Aorta (tissue), 5 donors: ENCODE data around the gene PALLD. TPM values are rescaled to one million over a fixed set of nuclear protein-coding genes. Genes with fewer than 3 reads are reported as not detected.
"Not testable (repeated sequence)": the region's sequence is repeated elsewhere in the genome, so short reads cannot be mapped to it uniquely, and the experiment has no call there.

Source experiments
- ATAC-seq: fragments of 200-7000 bp; cut with Tn5 transposase; one replicate; pipeline ENCODE4 v1.9.1; 2022; ENCODE audit warnings: moderate library complexity; ENCODE audit not compliant: low FRiP score
- DNase-seq, 2 donors: peaks; one replicate each; pipeline ENCODE4 v3.0.0-alpha.2; 2020
- H3K27ac ChIP-seq, 2 donors: one replicate each; pipeline ENCODE4 v1.5.1; 2013; ENCODE audit warnings: low read length in 2 of 2, mild to moderate bottlenecking in 2 of 2, moderate library complexity in 2 of 2, control low read depth in 1 of 2, inconsistent platforms in 1 of 2, low read depth in 1 of 2
- H3K27me3 ChIP-seq, 2 donors: one replicate each; pipeline ENCODE4 v1.6.1; 2013; ENCODE audit warnings: control low read depth in 1 of 2, low read length in 1 of 2, mild to moderate bottlenecking in 1 of 2, moderate library complexity in 1 of 2; ENCODE audit not compliant: insufficient read depth in 2 of 2, control insufficient read depth in 1 of 2
- H3K36me3 ChIP-seq, 2 donors: one replicate each; pipeline ENCODE4 v1.6.1; 2013; ENCODE audit warnings: control low read depth in 1 of 2, low read length in 1 of 2, mild to moderate bottlenecking in 1 of 2; ENCODE audit not compliant: insufficient read depth in 2 of 2, control insufficient read depth in 1 of 2
- H3K4me1 ChIP-seq, 2 donors: one replicate each; pipeline ENCODE4 v1.6.1; 2013; ENCODE audit warnings: low read length in 2 of 2, control low read depth in 1 of 2, mild to moderate bottlenecking in 1 of 2, moderate library complexity in 1 of 2; ENCODE audit not compliant: insufficient read depth in 2 of 2, control insufficient read depth in 1 of 2
- H3K4me3 ChIP-seq, 2 donors: one replicate each; pipeline ENCODE4 v1.5.1; 2013; ENCODE audit warnings: low read length in 2 of 2, control low read depth in 1 of 2, mild to moderate bottlenecking in 1 of 2
- H3K9me3 ChIP-seq: one replicate; pipeline ENCODE4 v1.6.1; 2013; ENCODE audit warnings: mild to moderate bottlenecking, low read length; ENCODE audit not compliant: control insufficient read depth
- WGBS, 2 donors: extraction: QIAGEN DNeasy Blood & Tissue Kit; methylation state at CpG; one replicate each; pipeline ENCODE4 v1.1.7; 2013; 5-methylcytosine and 5-hydroxymethylcytosine counted together
- intact Hi-C, 2 donors: fragments of 100-400 bp; cut with DNase I; formaldehyde crosslinking; loops; one replicate each; pipeline versions ENCODE4 v1.14.2 to v1.15.0; 2022
- polyA plus RNA-seq, 2 donors: library from polyadenylated mRNA; stranded (reverse); fragments of 200-250 nt; gene quantifications; one replicate each; pipeline ENCODE4 v1.2.3, GENCODE V29; 2013
- total RNA-seq, 2 donors: library from RNA; stranded (reverse); fragmentation: NEBNext Ultra II Directional; extraction: Animal tissue kit (Norgen Biotek cat#: 25700); gene quantifications; one replicate each; pipeline ENCODE4 v1.2.1, GENCODE V29; 2021
- donor health status: healthy with polysubstance abuse.
- donor health status: Bipolar disorder and iron deficiency.
- donor health status: DM: no; HTN: no; CAD: no.
- donor health status: DM: no; HTN: no; CAD: no.
- donor health status: DM: yes; HTN: yes; CAD: no.

The PALLD gene
- total and polyA plus RNA-seq, 4 donors, result 253 to 626 (median 464) TPM

DNA sequence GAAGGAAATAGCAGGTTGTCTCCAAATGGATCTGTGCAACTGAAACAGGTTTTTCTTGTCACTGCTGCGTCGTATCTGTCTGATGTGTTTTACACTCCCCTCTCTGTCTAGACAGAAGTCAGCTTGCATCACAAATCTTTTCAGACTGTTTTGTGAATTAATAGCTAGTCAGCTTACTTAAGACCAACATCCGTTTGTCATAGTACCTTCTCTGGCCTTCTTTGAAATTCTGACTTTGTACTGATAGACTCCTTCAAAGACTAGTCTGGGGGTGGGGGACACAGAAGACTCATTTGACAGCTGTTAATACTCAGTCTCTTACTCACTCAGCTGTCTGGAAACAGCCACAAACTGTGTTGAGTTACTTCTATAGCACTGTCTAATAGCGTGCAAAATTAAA, 197.8 kb downstream of the PALLD start:
- WGBS, 2 donors, result 76 to 77% methylated on average over 4 of the region's 4 CpGs
- Histone ChIP-seq H3K36me3 (no peaks in the 10 kb centered on the region), H3K4me3 (no peak overlapping the region), H3K9me3 (no peaks in the 10 kb centered on the region), H3K27ac (no peak overlapping the region), H3K27me3 (no peaks in the 10 kb centered on the region), H3K4me1 (no peaks in the 10 kb centered on the region)
- intact Hi-C loops, result loop anchor here (5.0 to 10.0 kb wide), 2 partner anchors 60 to 107 kb away; no protein-coding TSS in a partner anchor
- DNase-seq (no peak), ATAC-seq (no peak)

DNA sequence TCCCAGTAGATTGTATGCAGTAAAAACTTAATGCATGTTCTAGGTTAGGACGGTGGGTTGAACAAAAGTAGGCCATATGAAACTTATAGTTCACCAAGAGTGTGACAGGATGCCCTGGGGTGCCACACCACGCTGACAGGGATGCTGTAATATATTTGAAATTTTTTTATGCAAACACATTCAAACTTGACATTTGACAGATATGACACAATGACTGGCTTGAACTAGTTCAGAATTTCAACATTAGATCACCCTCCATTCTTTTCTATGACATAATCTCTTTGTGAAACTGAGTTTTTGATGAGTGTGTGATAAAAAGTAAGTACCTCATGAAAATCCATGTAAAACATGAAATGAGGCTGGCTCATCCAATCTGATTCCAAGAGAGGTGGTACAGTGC, 198.4 kb downstream of the PALLD start:
- WGBS, 2 donors, result 57 to 64% methylated on average over 2 of the region's 2 CpGs
- no peaks in the 10 kb centered on the region for H3K27me3 ChIP-seq
- H3K36me3 ChIP-seq, result no peaks in the 10 kb centered on the region

DNA sequence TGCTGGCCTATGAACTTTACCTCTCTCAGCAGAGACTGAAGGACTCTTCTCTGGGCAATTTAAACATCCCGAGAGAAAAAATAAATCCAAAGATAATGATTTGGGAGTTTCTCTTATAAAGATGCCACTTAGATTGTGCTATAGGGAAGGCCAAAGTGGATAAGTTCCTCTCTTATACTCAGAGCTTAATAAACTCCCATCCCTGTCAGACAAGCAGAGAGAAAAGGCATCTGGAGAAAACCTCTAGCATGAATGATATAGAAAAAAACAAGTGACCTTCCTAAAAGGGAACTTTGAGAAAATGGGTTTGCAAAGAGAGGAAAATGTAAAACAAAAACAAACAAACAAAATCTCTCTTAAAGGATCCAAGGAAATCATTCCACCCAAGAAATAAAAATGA, 199.4 kb downstream of the PALLD start:
- Histone ChIP-seq H3K27ac (no peak overlapping the region), H3K36me3 (no peaks in the 10 kb centered on the region), H3K9me3 (no peaks in the 10 kb centered on the region), H3K27me3 (no peaks in the 10 kb centered on the region), H3K4me3 (no peak overlapping the region), H3K4me1 (no peaks in the 10 kb centered on the region)
- 89 to 91% methylated on average over 1 of the region's 1 CpG for WGBS, 2 donors
- DNase-seq (no peak), ATAC-seq (no peak)
- intact Hi-C loops, result loop anchor here in 1 of 2 donors (10.0 kb wide), 1 partner anchor 61 kb away; no protein-coding TSS in a partner anchor

More for the DNA sequence above, 198.4 kb downstream of the PALLD start:
- Histone ChIP-seq H3K4me3 (no peak overlapping the region), H3K9me3 (no peaks in the 10 kb centered on the region), H3K27ac (no peak overlapping the region), H3K4me1 (no peaks in the 10 kb centered on the region)
- DNase-seq, result no peak
- ATAC-seq, result no peak
- intact Hi-C loops, result loop anchor here in 1 of 2 donors (10.0 kb wide), 1 partner anchor 60 kb away; no protein-coding TSS in a partner anchor

DNA sequence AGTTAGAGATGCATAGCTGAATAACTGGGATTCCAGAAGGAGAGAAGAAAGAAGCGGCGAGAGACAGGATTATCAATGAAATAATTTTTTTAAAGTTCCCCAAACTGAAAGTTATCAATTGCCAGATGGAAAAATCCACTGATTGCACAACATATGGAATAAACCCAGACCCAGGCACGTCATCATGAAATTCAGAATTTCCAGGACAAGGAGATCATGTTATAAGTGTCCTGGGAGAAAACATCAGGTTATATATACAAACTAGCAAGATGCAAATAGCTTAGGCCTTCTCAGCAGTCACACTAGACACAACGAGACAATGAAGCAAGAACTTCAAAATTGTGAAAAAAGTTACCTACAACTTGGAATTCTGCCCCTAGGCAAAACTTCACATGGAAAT, 200.0 kb downstream of the PALLD start:
- Histone ChIP-seq H3K36me3 (no peaks in the 10 kb centered on the region), H3K4me1 (no peaks in the 10 kb centered on the region), H3K27ac (no peak overlapping the region), H3K4me3 (no peak overlapping the region), H3K27me3 (no peaks in the 10 kb centered on the region), H3K9me3 (no peaks in the 10 kb centered on the region)
- intact Hi-C loops, result loop anchor here in 1 of 2 donors (10.0 kb wide), 1 partner anchor 62 kb away; no protein-coding TSS in a partner anchor
- no peak for ATAC-seq
- 95 to 96% methylated on average over 4 of the region's 4 CpGs for WGBS, 2 donors
- no peak for DNase-seq

DNA sequence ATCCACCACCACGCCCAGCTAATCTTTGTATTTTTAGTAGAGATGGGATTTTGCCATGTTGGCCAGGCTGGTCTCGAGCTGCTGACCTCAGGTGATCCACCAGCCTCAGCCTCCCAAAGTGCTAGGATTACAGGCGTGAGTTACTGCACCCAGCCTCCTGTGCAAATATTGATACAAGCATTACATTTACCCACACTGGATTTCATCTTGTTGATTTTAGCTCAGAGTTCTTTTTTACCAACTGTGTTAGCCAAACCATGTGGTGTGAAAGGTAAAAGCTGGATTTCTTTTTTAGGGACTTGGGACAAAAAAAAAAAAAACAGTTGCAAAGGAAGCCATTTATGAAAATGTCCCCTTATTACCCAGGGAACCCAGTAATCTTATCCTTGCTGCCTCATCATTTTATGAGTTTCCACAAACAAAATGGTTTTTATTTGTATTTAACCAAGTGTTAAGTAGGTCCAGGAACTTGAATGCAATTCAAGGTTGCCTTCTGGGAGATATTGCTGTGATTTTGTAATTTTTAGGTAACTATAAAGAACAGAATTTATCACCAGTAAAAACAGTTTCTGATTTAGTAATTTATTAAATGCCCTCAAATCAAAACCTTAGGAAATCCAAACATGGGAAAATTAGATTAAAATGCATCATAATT, 202.5 kb downstream of the PALLD start:
- intact Hi-C loops, result loop anchor here in 1 of 2 donors (10.0 kb wide), 1 partner anchor 65 kb away; no protein-coding TSS in a partner anchor
- no peaks in the 10 kb centered on the region for H3K4me1 ChIP-seq
- no peaks in the 10 kb centered on the region for H3K9me3 ChIP-seq
- H3K4me3 ChIP-seq, result no peak overlapping the region
- no peaks in the 10 kb centered on the region for H3K36me3 ChIP-seq
- no peaks in the 10 kb centered on the region for H3K27me3 ChIP-seq
- ATAC-seq, result no peak
- 14 to 15% methylated on average over 3 of the region's 3 CpGs for whole genome bisulfite sequencing, 2 donors
- no peak for DNase-seq
- no peak overlapping the region for H3K27ac ChIP-seq

DNA sequence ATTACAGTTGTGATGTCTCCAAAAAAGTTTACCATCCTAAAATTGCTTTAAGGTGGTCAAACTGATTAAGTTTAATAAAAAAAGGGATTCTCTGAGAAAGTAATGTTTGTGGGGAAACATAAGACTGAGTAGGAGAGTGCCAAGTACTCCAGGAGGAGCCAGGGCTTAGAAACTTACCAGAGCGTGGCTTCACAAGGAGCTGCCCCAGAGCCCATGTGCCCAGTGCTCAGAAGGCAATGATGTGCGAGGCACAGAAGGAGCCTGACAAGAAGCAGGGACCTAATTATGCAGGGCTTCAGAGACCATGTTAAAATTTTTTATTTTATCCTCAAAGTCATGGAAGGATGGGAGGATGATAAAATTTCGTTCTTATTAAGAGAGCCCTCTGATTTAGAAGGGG, 204.2 kb downstream of the PALLD start:
- H3K27ac ChIP-seq, result no peak overlapping the region
- no peaks in the 10 kb centered on the region for H3K4me1 ChIP-seq
- no peaks in the 10 kb centered on the region for H3K9me3 ChIP-seq
- no peak for ATAC-seq
- 87 to 92% methylated on average over 3 of the region's 3 CpGs for WGBS, 2 donors
- no peak for DNase-seq
- no peaks in the 10 kb centered on the region for H3K27me3 ChIP-seq
- H3K4me3 ChIP-seq, result no peak overlapping the region
- H3K36me3 ChIP-seq, result no peaks in the 10 kb centered on the region
- intact Hi-C loops, result loop anchor here (10.0 kb wide), 2 partner anchors 186 to 784 kb away; no protein-coding TSS in a partner anchor

DNA sequence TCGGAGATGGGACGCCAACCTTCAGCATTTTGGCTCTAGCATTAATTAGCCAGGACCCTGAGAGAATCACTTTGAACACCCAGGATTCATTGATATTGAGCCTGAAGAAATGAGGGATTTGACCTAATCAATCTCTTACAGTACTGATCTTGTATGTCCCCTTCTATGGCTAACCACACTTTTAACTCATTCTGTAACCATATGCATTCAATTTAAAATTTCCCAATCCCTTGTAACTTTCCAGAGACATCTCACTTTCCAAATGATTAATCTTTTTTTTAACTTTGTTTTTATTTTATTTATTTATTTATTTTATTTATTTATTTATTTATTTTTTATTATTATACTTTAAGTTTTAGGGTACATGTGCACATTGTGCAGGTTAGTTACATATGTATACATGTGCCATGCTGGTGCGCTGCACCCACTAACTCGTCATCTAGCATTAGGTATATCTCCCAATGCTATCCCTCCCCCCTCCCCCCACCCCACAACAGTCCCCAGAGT, 205.8 kb downstream of the PALLD start:
- not testable (repeated sequence) for H3K9me3 ChIP-seq, H3K27ac ChIP-seq, H3K4me3 ChIP-seq, H3K4me1 ChIP-seq, DNase-seq, H3K36me3 ChIP-seq, ATAC-seq, H3K27me3 ChIP-seq
- intact Hi-C loops, result loop anchor here (10.0 kb wide), 2 partner anchors 188 to 782 kb away; no protein-coding TSS in a partner anchor
- 97 to 100% methylated on average over 2 of the region's 4 CpGs for WGBS, 2 donors

DNA sequence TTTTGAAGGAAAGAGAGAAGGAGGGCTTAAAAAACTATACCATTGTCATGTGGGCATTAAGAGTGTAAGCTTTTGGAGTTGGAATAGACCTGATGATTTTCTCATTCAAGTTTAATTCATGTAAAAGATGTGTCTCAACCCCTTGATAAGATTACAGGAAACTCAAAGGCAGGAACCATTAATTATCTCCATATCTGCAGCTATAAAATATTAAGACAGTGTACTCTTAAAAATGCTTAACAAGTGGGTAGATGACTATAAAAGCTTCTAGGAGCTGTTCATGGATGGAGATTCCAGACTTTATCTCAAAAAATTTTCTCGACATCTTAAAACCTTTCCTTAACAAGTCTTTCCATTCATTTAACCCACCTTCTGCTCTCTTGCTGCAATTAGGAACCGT, 208.3 kb downstream of the PALLD start:
- H3K4me3 ChIP-seq, result no peak overlapping the region

DNA sequence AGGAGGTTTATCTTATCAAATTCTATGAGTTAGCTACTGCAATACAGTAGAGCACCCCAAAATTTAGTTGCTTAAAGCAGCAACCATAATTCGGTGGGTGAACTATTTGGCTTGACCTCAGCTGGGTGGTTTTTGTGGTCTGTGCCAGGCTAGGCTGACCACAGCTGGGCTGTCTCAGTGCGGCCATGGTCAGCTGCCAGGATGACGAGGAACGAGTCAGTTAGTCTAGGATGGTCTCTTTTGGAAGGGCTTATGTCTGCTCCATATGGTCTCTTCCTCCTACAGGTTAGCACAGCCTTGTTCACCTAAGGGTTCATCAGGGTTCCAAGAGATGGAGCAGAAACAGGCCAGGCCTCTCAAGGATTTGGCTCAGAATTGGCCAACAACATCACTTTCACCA, 210.4 kb downstream of the PALLD start:
- H3K27ac ChIP-seq, result no peak overlapping the region
- no peaks in the 10 kb centered on the region for H3K9me3 ChIP-seq
- peaks cover 0 to 4% of the 10 kb centered on the region in 2 donors for H3K4me1 ChIP-seq
- ATAC-seq (no peak), DNase-seq (no peak)
- no peaks in the 10 kb centered on the region for H3K36me3 ChIP-seq
- WGBS, 2 donors, result 52 to 66% methylated on average over 4 of the region's 4 CpGs
- intact Hi-C loops, result loop anchor here (10.0 kb wide), 2 partner anchors 192 to 778 kb away; no protein-coding TSS in a partner anchor
- H3K4me3 ChIP-seq, result no peak overlapping the region
- H3K27me3 ChIP-seq, result no peaks in the 10 kb centered on the region

More for the DNA sequence above, 208.3 kb downstream of the PALLD start:
- H3K4me1 ChIP-seq, result no peaks in the 10 kb centered on the region
- no peak overlapping the region for H3K27ac ChIP-seq
- 73 to 81% methylated on average over 2 of the region's 2 CpGs for WGBS, 2 donors
- no peak for ATAC-seq
- intact Hi-C loops, result loop anchor here (10.0 kb wide), 2 partner anchors 190 to 780 kb away; no protein-coding TSS in a partner anchor
- no peaks in the 10 kb centered on the region for H3K9me3 ChIP-seq
- H3K27me3 ChIP-seq, result no peaks in the 10 kb centered on the region
- no peak for DNase-seq
- H3K36me3 ChIP-seq, result no peaks in the 10 kb centered on the region
